GM18907 (cell line): ENCODE data around the gene STXBP1.
A peak's percentile ranks its signal among the peaks of the same experiment; 100 is the strongest.

Experiments
- ATAC-seq: cut with Tn5 transposase; IDR thresholded peaks from one replicate; pipeline ENCODE4 v1.9.1; 2021; ENCODE audit warnings: mild to moderate bottlenecking, moderate library complexity; ENCODE audit not compliant: unreplicated experiment

The STXBP1 gene

GRCh38 chr9:127689329-127690000 lies 77.4 kb downstream of the STXBP1 start:
- no peak for ATAC-seq

GRCh38 chr9:127690735-127691134 lies 78.7 kb downstream of the STXBP1 start:
- ATAC-seq = no peak

GRCh38 chr9:127692071-127692470 lies 80.0 kb downstream of the STXBP1 start:
- no peak for ATAC-seq

GRCh38 chr9:127693143-127693542 lies 81.1 kb downstream of the STXBP1 start:
- ATAC-seq = no peak

- no peak for ATAC-seq
These were observed 81.6 kb downstream of the STXBP1 start for GRCh38 chr9:127693697-127694096.

- ATAC-seq = no peak
These were observed 83.0 kb downstream of the STXBP1 start for GRCh38 chr9:127694890-127695720.

- ATAC-seq = no peak
These were observed 85.5 kb downstream of the STXBP1 start for GRCh38 chr9:127697575-127697974.

GRCh38 chr9:127698386-127698785 lies 86.3 kb downstream of the STXBP1 start:
- ATAC-seq = no peak

- ATAC-seq = peak; percentile 94
These were observed 87.1 kb downstream of the STXBP1 start for GRCh38 chr9:127698985-127699670.

DNA sequence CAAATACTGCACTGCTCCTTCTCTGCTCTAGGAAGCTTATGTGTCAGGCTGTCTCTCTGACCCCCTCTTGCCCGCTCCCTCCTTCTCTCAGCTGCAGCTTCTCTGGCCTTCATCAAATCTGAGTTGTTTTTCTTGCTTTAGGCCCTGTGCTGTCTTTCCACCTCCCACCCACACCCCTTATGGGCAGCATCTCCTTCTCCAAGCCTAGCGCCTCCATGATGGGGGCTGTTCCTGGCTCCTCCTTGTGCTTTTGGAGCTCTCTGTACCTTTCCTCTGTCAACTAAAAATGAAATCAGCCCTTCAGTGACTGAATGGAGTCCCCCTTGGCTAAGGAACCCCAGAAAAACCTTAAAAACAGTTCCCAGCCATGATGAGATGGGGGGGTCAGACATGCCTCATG lies 88.1 kb downstream of the STXBP1 start:
- ATAC-seq = no peak

DNA sequence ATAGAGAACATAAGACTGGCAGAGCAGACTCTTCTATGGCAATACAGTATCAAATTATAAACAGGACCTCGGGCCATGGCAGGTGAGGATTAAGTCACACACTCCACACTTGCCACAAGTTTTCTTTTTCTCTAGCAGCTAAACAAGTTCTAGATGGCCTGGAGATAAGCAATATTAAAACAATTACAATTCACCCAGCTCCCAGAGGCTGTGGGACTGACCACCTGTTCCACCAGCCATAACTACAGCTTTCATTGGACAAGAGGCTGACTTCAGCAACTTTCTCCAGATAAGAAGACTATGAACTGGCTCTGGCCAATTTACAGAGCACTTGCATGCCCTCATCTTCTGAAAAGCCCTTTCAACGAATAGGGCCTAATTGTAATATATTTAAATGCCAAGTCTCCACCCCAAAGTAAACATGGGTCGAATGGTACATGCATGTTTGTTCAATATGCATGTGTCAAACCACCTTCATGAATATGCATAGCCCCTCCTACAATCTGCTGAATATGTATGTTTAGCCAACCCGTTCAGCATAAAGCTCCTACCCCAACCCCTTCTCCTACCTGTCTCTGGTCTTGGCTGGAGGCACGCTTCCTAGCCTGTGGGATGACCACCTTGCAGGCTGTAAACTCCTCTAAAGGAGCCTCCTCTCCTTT lies 88.6 kb downstream of the STXBP1 start:
- no peak for ATAC-seq

DNA sequence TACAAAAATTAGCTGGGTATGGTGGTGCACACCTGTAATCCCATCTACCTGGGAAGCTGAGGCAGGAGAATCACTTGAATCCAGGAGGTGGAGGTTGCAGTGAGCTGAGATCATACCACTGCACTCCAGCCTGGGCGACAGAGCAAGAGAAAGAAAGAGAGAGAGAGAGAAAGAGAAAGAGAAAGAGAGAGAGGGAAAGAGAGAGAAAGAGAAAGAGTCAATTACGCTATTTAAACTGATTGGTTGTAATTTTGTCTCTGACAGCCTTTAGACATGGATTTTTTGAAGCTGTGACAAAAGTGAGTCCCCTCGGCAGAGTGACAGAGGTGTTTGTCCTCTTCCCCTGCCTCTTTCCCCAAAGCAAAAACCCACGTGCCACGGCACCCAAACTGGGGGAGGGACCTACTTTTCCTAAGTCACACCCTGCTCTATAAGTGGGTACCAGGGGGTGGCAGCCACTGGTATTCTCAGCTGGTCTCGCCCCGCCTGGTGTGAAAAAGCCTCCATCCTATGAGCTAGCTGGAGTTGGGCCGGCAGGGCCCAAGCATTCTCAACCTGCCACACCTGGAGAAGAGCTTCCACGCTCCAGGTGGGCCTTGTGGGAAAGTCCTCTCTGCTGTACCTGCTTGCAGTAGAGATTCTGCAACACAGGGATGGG lies 91.3 kb downstream of the STXBP1 start:
- ATAC-seq = no peak

GRCh38 chr9:127705577-127706379 lies 93.7 kb downstream of the STXBP1 start:
- no peak for ATAC-seq

GRCh38 chr9:127706836-127707241 lies 94.8 kb downstream of the STXBP1 start, which contains the start of gene CFAP157:
TSS of gene CFAP157 (plus strand) at chr9:127706988. CDS start at chr9:127707032, 44 bp downstream.
- no peak for ATAC-seq

DNA sequence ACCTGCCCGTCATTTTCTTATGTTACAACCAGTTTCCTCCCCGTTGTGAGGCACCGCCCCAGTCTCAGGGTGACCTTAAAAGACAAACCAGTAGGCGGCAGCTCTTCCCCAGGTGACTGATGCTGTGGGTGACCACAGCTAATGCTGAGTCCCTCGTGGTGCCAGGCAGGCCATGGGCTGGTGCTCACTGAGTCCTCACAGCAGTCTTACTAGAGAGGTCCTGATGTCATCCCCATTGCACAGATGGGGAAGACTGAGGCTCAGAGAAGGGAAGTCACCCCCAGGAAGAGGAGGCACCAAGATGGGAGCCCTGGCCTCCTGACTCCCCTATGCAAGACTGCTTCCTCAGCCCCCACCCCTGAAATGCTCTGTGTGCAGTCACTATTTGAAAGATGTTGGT lies 95.7 kb downstream of the STXBP1 start:
- ATAC-seq = no peak

GRCh38 chr9:127708952-127709587 lies 97.0 kb downstream of the STXBP1 start:
- ATAC-seq = no peak

GRCh38 chr9:127710204-127710783 lies 98.2 kb downstream of the STXBP1 start:
- ATAC-seq = no peak

DNA sequence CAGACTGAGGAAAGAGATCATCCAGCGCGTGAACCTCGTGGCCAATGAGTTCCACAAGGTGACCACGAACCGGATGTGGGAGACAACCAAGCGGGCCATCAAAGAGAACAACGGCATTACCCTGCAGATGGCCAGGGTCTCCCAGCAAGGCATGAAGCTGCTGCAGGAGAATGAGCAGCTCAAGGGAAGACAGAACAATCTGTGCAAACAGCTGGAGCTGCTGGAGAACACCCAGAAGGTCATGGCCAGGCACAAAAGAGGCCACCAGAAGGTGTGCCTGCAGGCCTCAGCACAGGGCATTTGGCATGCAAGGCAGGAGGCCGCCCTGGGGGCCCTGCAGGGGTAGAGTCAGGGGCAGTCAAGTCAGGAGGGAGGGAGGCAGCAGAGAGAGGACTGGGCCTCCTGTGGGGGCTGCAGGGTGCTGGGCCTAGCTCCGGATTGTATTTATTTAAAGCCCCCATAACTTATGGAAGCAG lies 99.2 kb downstream of the STXBP1 start:
- ATAC-seq = no peak

GRCh38 chr9:127711831-127712274 lies 99.8 kb downstream of the STXBP1 start:
- ATAC-seq = no peak
